ACC112 (cell line): ENCODE measurements around the gene ARL3.
"Not testable (repeated sequence)": the region's sequence is repeated elsewhere in the genome, so short reads cannot be mapped to it uniquely, and the experiment has no call there.

Source experiments
- H2AFZ ChIP-seq: fragments of 200-600 bp; sonication (generic); one replicate; pipeline ENCODE4 v1.6.0; 2017; ENCODE audit warnings: antibody characterized with exemption, low read length; ENCODE audit not compliant: unreplicated experiment
- H3K27ac ChIP-seq: fragments of 200-600 bp; sonication (generic); 2 replicates; pipeline ENCODE4 v1.5.1; 2014; ENCODE audit warnings: low read depth, mild to moderate bottlenecking, antibody characterized with exemption, low read length, moderate library complexity
- H3K27me3 ChIP-seq: fragments of 200-600 bp; sonication (generic); 2 replicates; pipeline ENCODE4 v1.6.1; 2014; ENCODE audit warnings: mild to moderate bottlenecking, antibody characterized with exemption, low read length, moderate library complexity, mixed read lengths; ENCODE audit not compliant: insufficient read depth
- H3K36me3 ChIP-seq: fragments of 200-600 bp; sonication (generic); 2 replicates; pipeline ENCODE4 v1.6.1; 2016; ENCODE audit warnings: mild to moderate bottlenecking, antibody characterized with exemption, low read length, moderate library complexity, mixed read lengths; ENCODE audit not compliant: insufficient read depth
- H3K4me1 ChIP-seq: fragments of 200-600 bp; sonication (generic); one replicate; pipeline ENCODE4 v1.6.1; 2016; ENCODE audit warnings: low read length, mixed read lengths; ENCODE audit not compliant: insufficient read depth, unreplicated experiment, control insufficient read depth
- H3K4me3 ChIP-seq: fragments of 200-600 bp; sonication (generic); 2 replicates; pipeline ENCODE4 v1.5.1; 2014; ENCODE audit warnings: mild to moderate bottlenecking, low read depth, low read length
- H3K79me2 ChIP-seq: fragments of 200-600 bp; sonication (generic); one replicate; pipeline ENCODE4 v1.6.0; 2016; ENCODE audit warnings: low read length; ENCODE audit not compliant: control insufficient read depth, unreplicated experiment, insufficient read depth

Gene ARL3, protein sequence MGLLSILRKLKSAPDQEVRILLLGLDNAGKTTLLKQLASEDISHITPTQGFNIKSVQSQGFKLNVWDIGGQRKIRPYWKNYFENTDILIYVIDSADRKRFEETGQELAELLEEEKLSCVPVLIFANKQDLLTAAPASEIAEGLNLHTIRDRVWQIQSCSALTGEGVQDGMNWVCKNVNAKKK

GRCh38 chr10:102713814-102714620 is at the start of gene ARL3:
TSS of gene ARL3 (minus strand) at chr10:102714397. CDS start at chr10:102714275, 122 bp downstream.
- H3K36me3 ChIP-seq: no peaks in the 10 kb centered on the region
- peaks cover 27% of the 10 kb centered on the region for H3K4me1 ChIP-seq
- peak within 1 kb of the TSS; percentile 86 for H3K27ac ChIP-seq
- peak within 1 kb of the TSS; percentile 90 for H3K4me3 ChIP-seq
- H3K79me2 ChIP-seq: peaks cover 36% of the 10 kb centered on the region
- H2AFZ ChIP-seq: peak within 1 kb of the TSS; percentile 84
- no peaks in the 10 kb centered on the region for H3K27me3 ChIP-seq

GRCh38 chr10:102763037-102763607 is 48.9 kb upstream of the ARL3 start:
- Histone ChIP-seq H3K36me3 (no peaks in the 10 kb centered on the region), H3K27me3 (no peaks in the 10 kb centered on the region), H3K27ac (no peak overlapping the region), H2AFZ (no peak overlapping the region), H3K79me2 (peaks cover 24% of the 10 kb centered on the region), H3K4me3 (no peak overlapping the region), H3K4me1 (peaks cover 24% of the 10 kb centered on the region)

DNA sequence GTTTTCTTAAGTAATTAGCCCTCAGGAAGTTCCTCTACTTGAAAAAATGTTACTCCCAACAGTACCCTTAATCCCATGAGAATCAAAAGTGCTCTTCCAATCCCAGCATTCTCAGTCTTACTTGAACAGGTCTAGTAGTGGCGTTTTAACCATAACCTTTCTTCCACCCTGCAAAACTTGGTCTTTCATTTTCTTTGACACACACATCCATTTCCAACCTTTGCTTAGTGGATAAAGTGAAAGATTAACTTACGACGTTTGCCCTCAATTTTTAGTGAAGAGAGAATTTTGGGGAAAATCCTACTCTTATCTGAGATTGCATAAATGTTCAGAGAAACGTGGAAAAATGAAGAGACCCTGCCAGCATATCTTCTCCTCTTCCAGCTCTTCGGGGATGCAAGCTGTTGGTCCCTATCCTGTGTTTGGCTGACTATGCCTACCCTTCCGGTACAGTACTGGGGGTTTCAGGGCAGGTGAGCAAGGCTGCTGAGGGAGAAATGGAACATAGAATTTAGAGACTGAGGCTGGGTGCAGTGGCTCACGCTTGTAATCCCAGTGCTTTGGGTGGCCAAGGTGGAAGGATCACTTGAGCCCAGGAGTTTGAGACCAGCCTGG is 48.3 kb upstream of the ARL3 start:
- Histone ChIP-seq H3K4me3 (no peak overlapping the region), H3K27me3 (no peaks in the 10 kb centered on the region), H3K36me3 (no peaks in the 10 kb centered on the region), H3K79me2 (peaks cover 26% of the 10 kb centered on the region), H2AFZ (no peak overlapping the region), H3K27ac (no peak overlapping the region), H3K4me1 (peaks cover 24% of the 10 kb centered on the region)

DNA sequence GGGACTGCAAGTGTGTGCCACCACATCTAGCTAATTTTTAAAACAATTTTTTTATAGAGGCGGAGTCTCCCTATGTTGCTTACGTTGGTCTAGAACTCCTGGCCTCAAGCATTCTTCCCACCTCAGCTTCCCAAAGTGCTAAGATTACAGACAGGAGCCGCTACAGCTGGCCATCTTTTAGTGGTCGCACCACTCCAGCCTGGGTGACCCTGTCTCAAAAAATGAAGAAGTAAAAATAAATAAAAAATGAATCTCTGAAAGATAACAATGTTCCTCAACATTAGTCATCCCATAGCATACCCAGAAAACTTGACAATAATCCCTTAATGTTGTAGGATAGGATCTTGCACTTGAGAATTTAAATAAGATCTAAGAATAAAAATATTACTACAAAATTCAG is 47.8 kb upstream of the ARL3 start:
- H3K4me3 ChIP-seq: no peak overlapping the region
- no peak overlapping the region for H2AFZ ChIP-seq
- no peak overlapping the region for H3K27ac ChIP-seq
- H3K79me2 ChIP-seq: peaks cover 30% of the 10 kb centered on the region
- no peaks in the 10 kb centered on the region for H3K36me3 ChIP-seq
- no peaks in the 10 kb centered on the region for H3K27me3 ChIP-seq
- peaks cover 19% of the 10 kb centered on the region for H3K4me1 ChIP-seq

- H3K36me3 ChIP-seq: no peaks in the 10 kb centered on the region
Measured at GRCh38 chr10:102759497-102760210, 45.5 kb upstream of the ARL3 start.

GRCh38 chr10:102758933-102759262 is 44.7 kb upstream of the ARL3 start:
- not testable (repeated sequence) for H3K27me3 ChIP-seq, H2AFZ ChIP-seq, H3K27ac ChIP-seq, H3K4me3 ChIP-seq, H3K36me3 ChIP-seq
- Histone ChIP-seq H3K79me2 (peaks cover 35% of the 10 kb centered on the region), H3K4me1 (peaks cover 18% of the 10 kb centered on the region)

More at GRCh38 chr10:102759497-102760210, 45.5 kb upstream of the ARL3 start:
- no peak overlapping the region for H3K4me3 ChIP-seq
- H3K4me1 ChIP-seq: peaks cover 14% of the 10 kb centered on the region
- H3K79me2 ChIP-seq: peaks cover 32% of the 10 kb centered on the region
- H2AFZ ChIP-seq: no peak overlapping the region
- H3K27me3 ChIP-seq: no peaks in the 10 kb centered on the region
- H3K27ac ChIP-seq: no peak overlapping the region

GRCh38 chr10:102758240-102758932 is 44.2 kb upstream of the ARL3 start:
- Histone ChIP-seq H3K79me2 (peaks cover 39% of the 10 kb centered on the region), H3K4me3 (no peak overlapping the region), H2AFZ (no peak overlapping the region), H3K27me3 (no peaks in the 10 kb centered on the region), H3K36me3 (no peaks in the 10 kb centered on the region), H3K4me1 (peaks cover 21% of the 10 kb centered on the region), H3K27ac (no peak overlapping the region)

DNA sequence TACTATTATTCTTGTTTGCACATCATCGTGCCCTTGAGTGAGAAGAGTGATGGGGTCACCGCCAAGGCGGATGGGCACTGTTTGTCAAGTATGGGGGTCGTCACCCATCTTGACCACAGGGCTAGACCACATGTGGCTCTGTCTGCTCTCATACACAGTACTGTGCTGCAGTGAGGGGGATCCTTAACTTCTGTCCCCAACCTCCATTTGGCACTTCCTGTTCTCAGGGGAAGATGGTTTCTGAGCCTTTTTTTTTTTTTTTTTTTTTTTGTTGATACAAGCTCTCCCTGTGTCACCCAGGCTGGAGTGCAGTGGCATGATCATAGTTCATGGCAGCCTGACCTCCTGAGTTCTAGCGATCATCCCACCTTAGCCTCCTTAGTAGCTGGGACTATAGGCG is 43.1 kb upstream of the ARL3 start:
- H3K36me3 ChIP-seq: no peaks in the 10 kb centered on the region
- peaks cover 46% of the 10 kb centered on the region for H3K79me2 ChIP-seq
- H3K4me1 ChIP-seq: peaks cover 23% of the 10 kb centered on the region
- H3K27me3 ChIP-seq: no peaks in the 10 kb centered on the region
- H2AFZ ChIP-seq: no peak overlapping the region
- H3K4me3 ChIP-seq: no peak overlapping the region
- H3K27ac ChIP-seq: no peak overlapping the region

DNA sequence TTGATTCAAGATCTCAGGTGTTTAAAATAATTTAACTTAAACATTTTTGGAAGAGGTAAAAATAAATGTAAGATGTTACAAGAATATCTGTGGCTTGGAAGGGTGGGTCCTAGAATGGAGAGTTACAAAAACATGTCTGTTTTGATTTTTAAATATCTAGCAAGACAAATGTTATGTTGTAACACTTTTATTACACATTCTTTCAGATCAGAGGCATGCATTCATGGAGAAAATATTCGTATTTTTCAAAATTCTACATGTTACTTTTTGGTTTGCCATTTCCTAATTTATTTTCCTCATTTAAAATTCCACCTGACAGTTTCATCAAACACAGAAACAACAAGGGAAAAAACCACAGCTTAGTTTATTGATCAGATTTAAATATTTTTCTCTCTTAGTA is 39.5 kb upstream of the ARL3 start:
- H3K27ac ChIP-seq: peak overlapping the region; percentile 90
- H3K4me1 ChIP-seq: peaks cover 25% of the 10 kb centered on the region
- H2AFZ ChIP-seq: no peak overlapping the region
- H3K36me3 ChIP-seq: no peaks in the 10 kb centered on the region
- peak overlapping the region; percentile 46 for H3K4me3 ChIP-seq
- no peaks in the 10 kb centered on the region for H3K27me3 ChIP-seq
- H3K79me2 ChIP-seq: peaks cover 49% of the 10 kb centered on the region
